Measurements from ENCODE around the gene SPSB4. TPM values are rescaled to one million over a fixed set of nuclear protein-coding genes. Genes with fewer than 3 reads are reported as not detected.

SPSB4 gene
- total RNA-seq, 1 donor from 2014 or later: 0.98 TPM

GRCh38 chr3:141127344-141128125, 76.4 kb downstream of the SPSB4 start:
- no peak overlapping the region for H3K4me3 ChIP-seq
- H3K36me3 ChIP-seq: no peaks in the 10 kb centered on the region
- no peaks in the 10 kb centered on the region for H3K4me1 ChIP-seq
- H3K9me3 ChIP-seq: no peaks in the 10 kb centered on the region
- TF ChIP-seq POLR2A (IDR thresholded peaks at IDR 0.05) (no peak), POLR2AphosphoS5 (IDR thresholded peaks at IDR 0.05; ENCODE audit: insufficient read depth in 1 of 2, low read depth in 1 of 2) (no peak), CTCF (IDR thresholded peaks at IDR 0.05) (no peak)
- DNase-seq (ENCODE audit: extremely low spot score in 2 of 2): peak; percentile 56 to 61
- intact Hi-C loops (cut with DNase I): no loop called here
- H3K27me3 ChIP-seq: no peaks in the 10 kb centered on the region
- no peak overlapping the region for H3K27ac ChIP-seq

DNA sequence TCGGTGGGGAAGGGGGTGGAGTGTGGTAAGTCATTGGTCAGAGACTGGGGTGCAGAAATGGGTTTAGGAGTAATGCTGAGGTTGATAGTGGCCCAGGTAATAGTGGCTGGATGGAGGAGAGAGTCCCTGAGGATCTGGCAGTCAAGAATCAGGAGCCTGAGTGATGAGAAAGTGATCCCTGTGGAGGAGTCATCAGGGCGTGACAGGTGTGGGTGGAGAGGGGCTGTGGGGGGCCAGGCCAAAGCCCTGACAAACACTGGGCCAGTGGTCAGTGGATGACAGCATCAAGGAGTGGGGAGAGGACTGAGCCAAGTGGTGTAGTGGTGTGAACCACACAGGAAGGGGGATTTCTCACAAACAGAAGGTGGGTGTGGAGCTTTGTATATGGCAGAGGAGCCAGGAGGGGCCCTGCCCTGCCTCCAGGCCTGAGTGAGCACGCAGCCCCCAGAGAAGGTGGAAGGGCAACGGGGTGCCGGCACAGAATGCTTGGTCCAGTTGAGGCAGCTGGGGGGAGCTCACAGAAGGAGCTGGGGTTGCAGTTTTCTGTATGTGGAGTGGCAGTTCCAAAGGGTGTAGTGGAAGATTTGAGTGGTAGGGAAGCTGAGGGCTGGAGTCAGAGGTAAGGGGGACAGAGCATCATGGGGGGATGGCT, 77.1 kb downstream of the SPSB4 start:
- Histone ChIP-seq H3K4me1 (no peaks in the 10 kb centered on the region), H3K27me3 (no peaks in the 10 kb centered on the region), H3K4me3 (no peak overlapping the region), H3K27ac (no peak overlapping the region), H3K9me3 (no peaks in the 10 kb centered on the region), H3K36me3 (no peaks in the 10 kb centered on the region)
- TF ChIP-seq POLR2A (IDR thresholded peaks at IDR 0.05) (no peak), CTCF (IDR thresholded peaks at IDR 0.05) (no peak), POLR2AphosphoS5 (IDR thresholded peaks at IDR 0.05; ENCODE audit: insufficient read depth in 1 of 2, low read depth in 1 of 2) (no peak)
- intact Hi-C loops (cut with DNase I): no loop called here
- DNase-seq (ENCODE audit: extremely low spot score in 2 of 2): peak; percentile 58 to 64

GRCh38 chr3:141129049-141129448, 77.9 kb downstream of the SPSB4 start:
- H3K9me3 ChIP-seq: no peaks in the 10 kb centered on the region
- H3K4me1 ChIP-seq: no peaks in the 10 kb centered on the region
- TF ChIP-seq CTCF (IDR thresholded peaks at IDR 0.05) (no peak), POLR2A (IDR thresholded peaks at IDR 0.05) (no peak), POLR2AphosphoS5 (IDR thresholded peaks at IDR 0.05; ENCODE audit: insufficient read depth in 1 of 2, low read depth in 1 of 2) (no peak)
- no peak overlapping the region for H3K27ac ChIP-seq
- intact Hi-C loops (cut with DNase I): no loop called here
- no peaks in the 10 kb centered on the region for H3K27me3 ChIP-seq
- no peaks in the 10 kb centered on the region for H3K36me3 ChIP-seq
- DNase-seq (ENCODE audit: extremely low spot score in 2 of 2): peak; percentile 67 to 79
- no peak overlapping the region for H3K4me3 ChIP-seq

GRCh38 chr3:141129541-141130011, 78.4 kb downstream of the SPSB4 start:
- Histone ChIP-seq H3K4me1 (no peaks in the 10 kb centered on the region), H3K36me3 (no peaks in the 10 kb centered on the region), H3K27ac (no peak overlapping the region), H3K9me3 (no peaks in the 10 kb centered on the region), H3K4me3 (no peak overlapping the region), H3K27me3 (no peaks in the 10 kb centered on the region)
- DNase-seq (ENCODE audit: extremely low spot score in 2 of 2): peak; percentile 65 to 67
- TF ChIP-seq CTCF (IDR thresholded peaks at IDR 0.05) (no peak), POLR2A (IDR thresholded peaks at IDR 0.05) (no peak), POLR2AphosphoS5 (IDR thresholded peaks at IDR 0.05; ENCODE audit: insufficient read depth in 1 of 2, low read depth in 1 of 2) (no peak)
- intact Hi-C loops (cut with DNase I): no loop called here

- H3K4me1 ChIP-seq: no peaks in the 10 kb centered on the region
- no peak for DNase-seq (ENCODE audit: extremely low spot score in 2 of 2)
- intact Hi-C loops (cut with DNase I): no loop called here
- H3K9me3 ChIP-seq: no peaks in the 10 kb centered on the region
- H3K36me3 ChIP-seq: no peaks in the 10 kb centered on the region
- no peak overlapping the region for H3K27ac ChIP-seq
- no peak overlapping the region for H3K4me3 ChIP-seq
- H3K27me3 ChIP-seq: no peaks in the 10 kb centered on the region
- no peak for TF ChIP-seq POLR2A (IDR thresholded peaks at IDR 0.05)
Observed at GRCh38 chr3:141143517-141143916, 92.4 kb downstream of the SPSB4 start.

Data from vagina (tissue), 2 donors.